Neural cell (in vitro differentiated cells): ENCODE results near the gene COL20A1. TPM values are rescaled to one million over a fixed set of nuclear protein-coding genes. Genes with fewer than 3 reads are reported as not detected.

Experiments used
- H2AFZ ChIP-seq: fragments of 200-600, 300-800 bp; sonication (generic), shearing (Covaris generic); 2 replicates; pipeline ENCODE4 v1.6.0; 2014; ENCODE audit warnings: low read depth, mild to moderate bottlenecking, antibody characterized with exemption, low read length, moderate library complexity
- H3F3A ChIP-seq: fragments of 200-600 bp; shearing (Covaris generic); 2 replicates; pipeline ENCODE4 v1.6.1; 2016; ENCODE audit warnings: mild to moderate bottlenecking, moderate library complexity, mixed read lengths, antibody characterized with exemption, low read length; ENCODE audit not compliant: insufficient read depth, poor library complexity, severe bottlenecking
- H3K27ac ChIP-seq: fragments of 200-600, 300-800 bp; sonication (generic), shearing (Covaris generic); 2 replicates; pipeline ENCODE4 v1.5.1; 2014; ENCODE audit warnings: mild to moderate bottlenecking, low read length, moderate library complexity
- H3K27me3 ChIP-seq: fragments of 300-800, 200-600 bp; sonication (generic), shearing (Covaris generic); 2 replicates; pipeline ENCODE4 v1.6.0; 2014; ENCODE audit warnings: mild to moderate bottlenecking, low read depth, low read length, moderate library complexity; ENCODE audit not compliant: insufficient read depth
- H3K36me3 ChIP-seq: fragments of 300-800, 200-600 bp; sonication (generic), shearing (Covaris generic); 2 replicates; pipeline ENCODE4 v1.5.1; 2014; ENCODE audit warnings: mild to moderate bottlenecking, antibody characterized with exemption, low read length, moderate library complexity; ENCODE audit not compliant: insufficient read depth
- H3K4me2 ChIP-seq: fragments of 300-800, 200-600 bp; sonication (generic), shearing (Covaris generic); 2 replicates; pipeline ENCODE4 v1.6.0; 2014; ENCODE audit warnings: mild to moderate bottlenecking, low read length
- H3K4me3 ChIP-seq: fragments of 300-800, 200-600 bp; sonication (generic), shearing (Covaris generic); 2 replicates; pipeline ENCODE4 v1.5.1; 2014; ENCODE audit warnings: mild to moderate bottlenecking, low read length, moderate library complexity
- H3K79me2 ChIP-seq: fragments of 200-600 bp; shearing (Covaris generic); replicated peaks from 2 replicates; pipeline ENCODE4 v1.6.0; 2014; ENCODE audit warnings: mild to moderate bottlenecking, low read length, moderate library complexity; ENCODE audit not compliant: insufficient read depth
- H3K9ac ChIP-seq: fragments of 300-800, 200-600 bp; sonication (generic), shearing (Covaris generic); 2 replicates; pipeline ENCODE4 v1.6.1; 2016; ENCODE audit warnings: mild to moderate bottlenecking, low read length, mixed read lengths
- H3K9me2 ChIP-seq: fragments of 200-600 bp; shearing (Covaris generic); 2 replicates; pipeline ENCODE4 v1.6.1; 2016; ENCODE audit warnings: mild to moderate bottlenecking, low read length, mixed read lengths; ENCODE audit not compliant: insufficient read depth
- H3K9me3 ChIP-seq: fragments of 200-600, 300-800 bp; sonication (generic), shearing (Covaris generic); 2 replicates; pipeline ENCODE4 v1.6.1; 2016; ENCODE audit warnings: mild to moderate bottlenecking, mixed run types, low read length, moderate library complexity, mixed read lengths
- H4K20me1 ChIP-seq: fragments of 200-600 bp; shearing (Covaris generic); 2 replicates; pipeline ENCODE4 v1.6.1; 2016; ENCODE audit warnings: mild to moderate bottlenecking, mixed run types; ENCODE audit not compliant: insufficient read depth
- EP300 ChIP-seq: fragments of 450-650 bp; conservative IDR thresholded peaks from 2 replicates; pipeline ENCODE4 v1.6.1; 2014; ENCODE audit warnings: antibody characterized with exemption, mild to moderate bottlenecking, moderate library complexity; ENCODE audit not compliant: poor library complexity, severe bottlenecking
- EZH2 ChIP-seq: fragments of 200-600, 300-800 bp; shearing (Covaris generic), sonication (generic); IDR thresholded peaks from 2 replicates; pipeline ENCODE4 v1.6.1; 2014; ENCODE audit warnings: antibody characterized with exemption, low read length, borderline replicate concordance, mild to moderate bottlenecking; ENCODE audit not compliant: insufficient read depth, poor library complexity, severe bottlenecking
- MXI1 ChIP-seq: fragments of 450-650 bp; conservative IDR thresholded peaks from 2 replicates; pipeline ENCODE4 v1.6.1; 2014; ENCODE audit warnings: antibody characterized with exemption, mild to moderate bottlenecking; ENCODE audit not compliant: poor library complexity, severe bottlenecking
- POLR2AphosphoS5 ChIP-seq: IDR thresholded peaks from 2 replicates; pipeline ENCODE4 v1.6.1; 2012
- RAD21 ChIP-seq: fragments of 450-650 bp; conservative IDR thresholded peaks from 2 replicates; pipeline ENCODE4 v1.6.1; 2014; ENCODE audit warnings: antibody characterized with exemption, mild to moderate bottlenecking, moderate library complexity
- SMC3 ChIP-seq: fragments of 450-650 bp; conservative IDR thresholded peaks from 2 replicates; pipeline ENCODE4 v1.6.1; 2014; ENCODE audit warnings: antibody characterized with exemption, mild to moderate bottlenecking, moderate library complexity; ENCODE audit not compliant: poor library complexity
- TAF1 ChIP-seq: IDR thresholded peaks from 2 replicates; pipeline ENCODE4 v1.6.1; 2012; ENCODE audit warnings: low read depth
- polyA plus RNA-seq: library from polyadenylated mRNA; depleted of rRNA; stranded (reverse); fragments of >200 nt; gene quantifications from 2 replicates; pipeline ENCODE4 v1.2.3, GENCODE V29; 2014
- TF ChIP-seq, protein P1 (sequence below): fragments of 450-650 bp; IDR thresholded peaks from 2 replicates; pipeline ENCODE4 v1.5.1; 2014; ENCODE audit warnings: antibody characterized with exemption, mild to moderate bottlenecking, moderate library complexity; ENCODE audit not compliant: poor library complexity, severe bottlenecking
- TF ChIP-seq, protein P2 (sequence below): IDR thresholded peaks from 2 replicates; pipeline ENCODE4 v1.6.1; 2012; ENCODE audit warnings: borderline replicate concordance

The COL20A1 gene
- polyA plus RNA-seq, 1 donor from 2014 or later, result 1.1 TPM

- Histone ChIP-seq H3K4me2 (no peak overlapping the region), H3K27me3 (no peaks in the 10 kb centered on the region), H3K4me3 (no peak overlapping the region), H2AFZ (no peak overlapping the region), H3K9me3 (no peaks in the 10 kb centered on the region), H3K36me3 (no peaks in the 10 kb centered on the region), H3K79me2 (no peaks in the 10 kb centered on the region), H4K20me1 (no peaks in the 10 kb centered on the region), H3K27ac (no peak overlapping the region), H3K9me2 (no peaks in the 10 kb centered on the region), H3F3A (no peaks in the 10 kb centered on the region), H3K9ac (no peak overlapping the region)
- TF ChIP-seq MXI1 (no peak), EP300 (no peak), EZH2 (no peak), TAF1 (no peak), POLR2AphosphoS5 (no peak), SMC3 (no peak)
- TF ChIP-seq, protein P1, sequence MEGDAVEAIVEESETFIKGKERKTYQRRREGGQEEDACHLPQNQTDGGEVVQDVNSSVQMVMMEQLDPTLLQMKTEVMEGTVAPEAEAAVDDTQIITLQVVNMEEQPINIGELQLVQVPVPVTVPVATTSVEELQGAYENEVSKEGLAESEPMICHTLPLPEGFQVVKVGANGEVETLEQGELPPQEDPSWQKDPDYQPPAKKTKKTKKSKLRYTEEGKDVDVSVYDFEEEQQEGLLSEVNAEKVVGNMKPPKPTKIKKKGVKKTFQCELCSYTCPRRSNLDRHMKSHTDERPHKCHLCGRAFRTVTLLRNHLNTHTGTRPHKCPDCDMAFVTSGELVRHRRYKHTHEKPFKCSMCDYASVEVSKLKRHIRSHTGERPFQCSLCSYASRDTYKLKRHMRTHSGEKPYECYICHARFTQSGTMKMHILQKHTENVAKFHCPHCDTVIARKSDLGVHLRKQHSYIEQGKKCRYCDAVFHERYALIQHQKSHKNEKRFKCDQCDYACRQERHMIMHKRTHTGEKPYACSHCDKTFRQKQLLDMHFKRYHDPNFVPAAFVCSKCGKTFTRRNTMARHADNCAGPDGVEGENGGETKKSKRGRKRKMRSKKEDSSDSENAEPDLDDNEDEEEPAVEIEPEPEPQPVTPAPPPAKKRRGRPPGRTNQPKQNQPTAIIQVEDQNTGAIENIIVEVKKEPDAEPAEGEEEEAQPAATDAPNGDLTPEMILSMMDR, result no peak
Measured at GRCh38 chr20:63264519-63264918, 28.5 kb upstream of the COL20A1 start.

DNA sequence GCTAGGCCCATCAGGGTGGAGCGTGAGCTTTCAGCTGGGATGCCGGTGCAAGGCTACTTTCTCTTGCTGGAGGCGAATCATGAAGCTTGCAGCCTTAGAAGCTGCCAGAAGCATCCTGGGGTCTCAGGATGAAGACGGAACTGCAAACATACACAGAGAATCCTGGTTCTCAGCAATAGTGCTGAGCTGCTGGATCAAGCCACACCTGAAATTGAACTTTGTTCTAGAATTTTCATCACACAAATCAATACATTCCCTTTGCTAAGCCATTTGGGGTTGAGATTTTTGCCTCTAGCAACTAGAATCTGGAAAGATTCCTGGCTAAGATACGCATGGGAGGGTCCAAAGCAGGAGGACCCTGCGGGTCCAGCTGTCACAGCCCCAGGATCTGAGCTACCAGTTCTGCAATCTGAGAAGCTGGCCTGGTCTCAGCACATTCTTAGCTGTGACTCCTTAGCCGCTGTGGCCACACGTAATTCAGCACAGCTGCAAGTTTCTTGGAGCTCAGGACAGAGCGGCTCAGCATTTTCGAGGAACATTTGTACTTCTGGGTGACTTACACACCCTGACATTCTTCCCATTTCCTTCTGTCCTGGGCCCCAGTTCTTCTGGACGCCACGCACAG lies 27.0 kb upstream of the COL20A1 start:
- Histone ChIP-seq H3K9ac (no peak overlapping the region), H2AFZ (no peak overlapping the region), H3K27ac (no peak overlapping the region), H3K36me3 (no peaks in the 10 kb centered on the region), H3K4me3 (no peak overlapping the region), H3K9me3 (no peaks in the 10 kb centered on the region), H3F3A (no peaks in the 10 kb centered on the region), H4K20me1 (no peaks in the 10 kb centered on the region), H3K27me3 (no peaks in the 10 kb centered on the region), H3K79me2 (no peaks in the 10 kb centered on the region), H3K9me2 (no peaks in the 10 kb centered on the region), H3K4me2 (no peak overlapping the region)
- TF ChIP-seq, protein P1, result no peak
- TF ChIP-seq MXI1, result no peak
- TF ChIP-seq RAD21, result no peak
- no peak for TF ChIP-seq POLR2AphosphoS5
- TF ChIP-seq, protein P2, sequence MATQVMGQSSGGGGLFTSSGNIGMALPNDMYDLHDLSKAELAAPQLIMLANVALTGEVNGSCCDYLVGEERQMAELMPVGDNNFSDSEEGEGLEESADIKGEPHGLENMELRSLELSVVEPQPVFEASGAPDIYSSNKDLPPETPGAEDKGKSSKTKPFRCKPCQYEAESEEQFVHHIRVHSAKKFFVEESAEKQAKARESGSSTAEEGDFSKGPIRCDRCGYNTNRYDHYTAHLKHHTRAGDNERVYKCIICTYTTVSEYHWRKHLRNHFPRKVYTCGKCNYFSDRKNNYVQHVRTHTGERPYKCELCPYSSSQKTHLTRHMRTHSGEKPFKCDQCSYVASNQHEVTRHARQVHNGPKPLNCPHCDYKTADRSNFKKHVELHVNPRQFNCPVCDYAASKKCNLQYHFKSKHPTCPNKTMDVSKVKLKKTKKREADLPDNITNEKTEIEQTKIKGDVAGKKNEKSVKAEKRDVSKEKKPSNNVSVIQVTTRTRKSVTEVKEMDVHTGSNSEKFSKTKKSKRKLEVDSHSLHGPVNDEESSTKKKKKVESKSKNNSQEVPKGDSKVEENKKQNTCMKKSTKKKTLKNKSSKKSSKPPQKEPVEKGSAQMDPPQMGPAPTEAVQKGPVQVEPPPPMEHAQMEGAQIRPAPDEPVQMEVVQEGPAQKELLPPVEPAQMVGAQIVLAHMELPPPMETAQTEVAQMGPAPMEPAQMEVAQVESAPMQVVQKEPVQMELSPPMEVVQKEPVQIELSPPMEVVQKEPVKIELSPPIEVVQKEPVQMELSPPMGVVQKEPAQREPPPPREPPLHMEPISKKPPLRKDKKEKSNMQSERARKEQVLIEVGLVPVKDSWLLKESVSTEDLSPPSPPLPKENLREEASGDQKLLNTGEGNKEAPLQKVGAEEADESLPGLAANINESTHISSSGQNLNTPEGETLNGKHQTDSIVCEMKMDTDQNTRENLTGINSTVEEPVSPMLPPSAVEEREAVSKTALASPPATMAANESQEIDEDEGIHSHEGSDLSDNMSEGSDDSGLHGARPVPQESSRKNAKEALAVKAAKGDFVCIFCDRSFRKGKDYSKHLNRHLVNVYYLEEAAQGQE, result no peak
- TF ChIP-seq TAF1, result no peak
- TF ChIP-seq EZH2, result no peak
- no peak for TF ChIP-seq SMC3
- TF ChIP-seq EP300, result no peak
